Inflammatory macrophage treated with lipopolysaccharide for 1 hour (primary cell): ENCODE data around the gene NHLRC2.
"Not testable (repeated sequence)": the region's sequence is repeated elsewhere in the genome, so short reads cannot be mapped to it uniquely, and the experiment has no call there.

Experiments
- DNase-seq, 2 donors: peaks; one replicate each; pipeline ENCODE4 v3.0.0-alpha.2; 2020 to 2022

NHLRC2 gene

GRCh38 chr10:113854013-113854760, at the start of gene NHLRC2, which contains the start of gene DCLRE1A:
NHLRC2 (plus strand) TSS chr10:113854661; CDS start chr10:113854873, 212 bp downstream.
DCLRE1A (minus strand) TSS chr10:113854082; CDS start chr10:113853182, 900 bp downstream.
- peak; percentile 75 to 88 for DNase-seq

GRCh38 chr10:113806503-113806902, 48.0 kb upstream of the NHLRC2 start:
- DNase-seq = no peak

- DNase-seq = no peak
Measured at GRCh38 chr10:113808168-113808567, 46.3 kb upstream of the NHLRC2 start.

GRCh38 chr10:113814700-113815099, 39.8 kb upstream of the NHLRC2 start:
- not testable (repeated sequence) for DNase-seq

- no peak for DNase-seq
Measured at GRCh38 chr10:113819989-113820388, 34.5 kb upstream of the NHLRC2 start.

- no peak for DNase-seq
Measured at GRCh38 chr10:113820507-113820906, 34.0 kb upstream of the NHLRC2 start.

- DNase-seq = not testable (repeated sequence)
Measured at GRCh38 chr10:113821306-113821705, 33.2 kb upstream of the NHLRC2 start.

- DNase-seq = no peak
Measured at GRCh38 chr10:113822174-113822573, 32.3 kb upstream of the NHLRC2 start.

GRCh38 chr10:113823389-113823788, 31.1 kb upstream of the NHLRC2 start:
- no peak for DNase-seq

GRCh38 chr10:113825791-113826190, 28.7 kb upstream of the NHLRC2 start:
- DNase-seq = no peak

- DNase-seq = not testable (repeated sequence)
Measured at GRCh38 chr10:113828567-113828966, 25.9 kb upstream of the NHLRC2 start.

GRCh38 chr10:113842171-113842570, 12.3 kb upstream of the NHLRC2 start:
- no peak for DNase-seq

- DNase-seq = no peak
Measured at GRCh38 chr10:113843972-113844485, 10.4 kb upstream of the NHLRC2 start.

- DNase-seq = no peak
Measured at GRCh38 chr10:113846036-113846435, 8.4 kb upstream of the NHLRC2 start.

GRCh38 chr10:113849140-113849803, 5.2 kb upstream of the NHLRC2 start:
- DNase-seq = no peak

GRCh38 chr10:113849946-113850345, 4.5 kb upstream of the NHLRC2 start:
- DNase-seq = no peak

GRCh38 chr10:113853578-113854012, 866 bp upstream of the NHLRC2 start:
- no peak for DNase-seq

- DNase-seq = peak; percentile 68 to 76
Measured at GRCh38 chr10:113854761-113855588, 514 bp downstream of the NHLRC2 start.

GRCh38 chr10:113856563-113856962, 2.1 kb downstream of the NHLRC2 start:
- no peak for DNase-seq

GRCh38 chr10:113857210-113857609, 2.7 kb downstream of the NHLRC2 start:
- DNase-seq = no peak

- no peak for DNase-seq
Measured at GRCh38 chr10:113858541-113858940, 4.1 kb downstream of the NHLRC2 start.

GRCh38 chr10:113859261-113859660, 4.8 kb downstream of the NHLRC2 start:
- no peak for DNase-seq

GRCh38 chr10:113865901-113866300, 11.4 kb downstream of the NHLRC2 start:
- peak; percentile 70 to 80 for DNase-seq
